ENCODE measurements around the gene CHD5. TPM values are rescaled to one million over a fixed set of nuclear protein-coding genes. Genes with fewer than 3 reads are reported as not detected.

Gene CHD5
- total RNA-seq, 2 donors from 2014 or later: under 0.01 to 2.1 TPM

DNA sequence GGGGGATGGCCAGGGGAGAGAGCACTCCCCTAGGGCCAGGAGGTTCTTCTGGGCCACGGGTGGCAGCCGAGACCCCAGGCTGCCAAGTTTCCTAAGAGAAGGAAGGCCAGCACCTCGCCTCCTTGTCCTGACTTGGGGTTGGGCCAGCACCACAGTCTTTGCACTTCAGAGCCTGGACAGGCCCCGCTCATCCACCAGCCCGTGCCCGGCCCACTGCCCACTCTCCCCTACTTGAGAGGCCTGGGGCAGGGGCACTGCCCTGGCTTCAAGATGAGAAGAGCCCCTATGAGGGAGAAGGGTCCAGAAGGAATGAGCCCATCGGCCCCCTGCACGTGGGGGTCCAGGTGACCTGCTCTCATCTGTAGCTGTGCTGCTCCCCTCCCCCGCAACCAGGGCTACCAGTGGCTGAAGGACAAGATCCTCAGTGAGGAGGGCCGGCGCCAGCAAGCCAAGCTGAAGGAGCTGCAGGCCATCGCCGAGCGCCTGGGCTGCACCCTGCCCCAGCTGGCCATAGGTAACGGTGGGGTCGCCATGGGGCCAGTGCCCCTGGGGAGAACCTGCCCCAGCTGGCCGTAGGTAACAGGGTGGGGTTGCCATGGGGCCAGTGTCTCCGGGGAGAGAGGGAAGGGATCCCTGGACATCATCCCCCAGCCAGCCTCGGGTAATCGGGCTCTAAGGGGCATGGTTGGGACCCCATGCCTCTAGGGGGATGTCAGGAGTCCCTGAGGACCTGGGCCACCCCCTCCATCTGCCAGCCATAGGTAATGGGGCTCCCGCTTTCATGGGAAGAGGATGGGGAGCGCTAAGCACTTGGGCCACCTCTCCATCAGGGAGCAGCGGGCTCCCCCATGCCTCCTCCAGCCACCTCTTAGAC lies 83.6 kb downstream of the CHD5 start:
- no peak for TF ChIP-seq POLR2A (IDR thresholded peaks at IDR 0.05)
- TF ChIP-seq, protein P1, sequence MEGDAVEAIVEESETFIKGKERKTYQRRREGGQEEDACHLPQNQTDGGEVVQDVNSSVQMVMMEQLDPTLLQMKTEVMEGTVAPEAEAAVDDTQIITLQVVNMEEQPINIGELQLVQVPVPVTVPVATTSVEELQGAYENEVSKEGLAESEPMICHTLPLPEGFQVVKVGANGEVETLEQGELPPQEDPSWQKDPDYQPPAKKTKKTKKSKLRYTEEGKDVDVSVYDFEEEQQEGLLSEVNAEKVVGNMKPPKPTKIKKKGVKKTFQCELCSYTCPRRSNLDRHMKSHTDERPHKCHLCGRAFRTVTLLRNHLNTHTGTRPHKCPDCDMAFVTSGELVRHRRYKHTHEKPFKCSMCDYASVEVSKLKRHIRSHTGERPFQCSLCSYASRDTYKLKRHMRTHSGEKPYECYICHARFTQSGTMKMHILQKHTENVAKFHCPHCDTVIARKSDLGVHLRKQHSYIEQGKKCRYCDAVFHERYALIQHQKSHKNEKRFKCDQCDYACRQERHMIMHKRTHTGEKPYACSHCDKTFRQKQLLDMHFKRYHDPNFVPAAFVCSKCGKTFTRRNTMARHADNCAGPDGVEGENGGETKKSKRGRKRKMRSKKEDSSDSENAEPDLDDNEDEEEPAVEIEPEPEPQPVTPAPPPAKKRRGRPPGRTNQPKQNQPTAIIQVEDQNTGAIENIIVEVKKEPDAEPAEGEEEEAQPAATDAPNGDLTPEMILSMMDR (IDR thresholded peaks at IDR 0.05): no peak
- intact Hi-C loops (cut with DNase I): no loop called here
- peaks cover 0 to 3% of the 10 kb centered on the region in 2 donors for H3K27me3 ChIP-seq
- WGBS, 2 donors: 68 to 73% methylated on average over 16 to 23 of the region's 23 CpGs
- ATAC-seq: no peak
- no peaks in the 10 kb centered on the region for H3K9me3 ChIP-seq
- DNase-seq: no peak
- no peaks in the 10 kb centered on the region for H3K36me3 ChIP-seq (replicated peaks in 1 of 2; ENCODE audit: insufficient read depth in 1 of 2, low read depth in 2 of 2)
- H3K4me3 ChIP-seq: no peak overlapping the region
- no peak overlapping the region for H3K27ac ChIP-seq
- no peaks in the 10 kb centered on the region for H3K4me1 ChIP-seq

DNA sequence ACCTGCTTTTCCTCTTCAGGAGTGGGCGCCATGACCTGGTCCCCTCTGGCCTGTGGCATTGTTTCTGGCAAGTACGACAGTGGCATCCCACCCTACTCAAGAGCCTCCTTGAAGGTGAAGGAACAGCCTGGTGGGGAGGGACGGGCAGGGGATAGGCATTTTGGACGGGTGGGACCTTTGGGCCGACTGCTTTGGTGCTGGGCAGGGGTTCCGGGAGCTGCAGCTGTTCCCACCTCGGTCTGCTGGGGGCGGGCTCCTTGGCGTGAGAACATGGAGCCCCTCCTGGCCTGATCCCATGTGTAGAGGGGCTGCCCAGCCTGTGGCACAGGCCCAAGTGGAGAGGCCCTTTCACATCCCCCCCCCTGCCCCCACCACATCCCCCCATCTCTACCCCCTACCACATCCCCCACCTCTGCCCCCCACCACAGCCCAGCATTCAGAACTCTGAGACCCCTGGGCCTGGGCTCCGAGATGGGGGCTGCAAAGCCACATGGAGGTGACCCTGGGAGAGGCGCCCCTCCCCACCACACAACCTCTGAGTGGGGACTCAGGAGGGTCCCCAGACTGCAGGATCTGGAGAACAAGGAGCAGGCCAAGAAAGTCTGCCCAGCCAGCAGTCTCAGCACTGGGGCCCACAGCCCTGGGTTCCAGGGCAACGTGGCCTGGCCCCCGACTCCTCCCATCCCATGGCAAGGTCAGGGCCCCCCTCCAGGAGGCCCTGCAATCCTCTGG lies 84.4 kb downstream of the CHD5 start:
- intact Hi-C loops (cut with DNase I): no loop called here
- DNase-seq (peak in 1 of 4 donors; percentile 6), ATAC-seq (no peak)
- TF ChIP-seq, protein P1 (IDR thresholded peaks at IDR 0.05): no peak
- no peak for TF ChIP-seq POLR2A (IDR thresholded peaks at IDR 0.05)
- 50 to 53% methylated on average over 7 to 9 of the region's 13 CpGs for WGBS, 2 donors
- no peak overlapping the region for H3K27ac ChIP-seq
- no peaks in the 10 kb centered on the region for H3K9me3 ChIP-seq
- no peaks in the 10 kb centered on the region for H3K27me3 ChIP-seq
- no peak overlapping the region for H3K4me3 ChIP-seq
- no peaks in the 10 kb centered on the region for H3K36me3 ChIP-seq (replicated peaks in 1 of 2; ENCODE audit: insufficient read depth in 1 of 2, low read depth in 2 of 2)
- H3K4me1 ChIP-seq: no peaks in the 10 kb centered on the region

- H3K9me3 ChIP-seq: no peaks in the 10 kb centered on the region
- no peaks in the 10 kb centered on the region for H3K4me1 ChIP-seq
- 56 to 69% methylated on average over 7 to 19 of the region's 21 CpGs for WGBS, 2 donors
- no peaks in the 10 kb centered on the region for H3K36me3 ChIP-seq (replicated peaks in 1 of 2; ENCODE audit: insufficient read depth in 1 of 2, low read depth in 2 of 2)
- ATAC-seq (no peak), DNase-seq (no peak)
- no peaks in the 10 kb centered on the region for H3K27me3 ChIP-seq
- H3K4me3 ChIP-seq: no peak overlapping the region
- intact Hi-C loops (cut with DNase I): no loop called here
- no peak for TF ChIP-seq POLR2A (IDR thresholded peaks at IDR 0.05)
- TF ChIP-seq, protein P1 (IDR thresholded peaks at IDR 0.05): no peak
- H3K27ac ChIP-seq: no peak overlapping the region
Measured at GRCh38 chr1:6094801-6095505, 85.2 kb downstream of the CHD5 start.

DNA sequence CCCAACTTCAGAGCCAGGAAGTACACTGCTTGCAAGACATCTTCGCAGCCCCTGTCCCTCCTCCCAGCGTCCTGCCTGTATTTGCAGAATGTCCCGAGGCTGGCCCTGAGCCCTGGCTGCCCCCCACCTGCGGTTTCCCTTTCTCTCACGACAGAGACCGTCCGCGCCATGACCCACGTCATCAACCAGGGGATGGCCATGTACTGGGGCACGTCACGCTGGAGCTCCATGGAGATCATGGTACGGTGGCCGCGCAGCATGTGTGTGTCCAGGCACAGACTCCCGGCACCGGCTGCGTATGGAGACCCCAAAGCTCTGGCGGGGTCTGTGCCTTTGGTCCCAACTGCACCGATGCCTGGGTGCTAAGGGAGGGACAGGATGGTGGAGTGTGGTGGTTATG lies 85.9 kb downstream of the CHD5 start:
- no peaks in the 10 kb centered on the region for H3K36me3 ChIP-seq (replicated peaks in 1 of 2; ENCODE audit: insufficient read depth in 1 of 2, low read depth in 2 of 2)
- DNase-seq: peak in 1 of 4 donors; percentile 6
- H3K27me3 ChIP-seq: no peaks in the 10 kb centered on the region
- no peak for TF ChIP-seq POLR2A (IDR thresholded peaks at IDR 0.05)
- 82 to 89% methylated on average over 12 to 19 of the region's 19 CpGs for WGBS, 2 donors
- no peaks in the 10 kb centered on the region for H3K9me3 ChIP-seq
- intact Hi-C loops (cut with DNase I): no loop called here
- H3K27ac ChIP-seq: no peak overlapping the region
- H3K4me1 ChIP-seq: no peaks in the 10 kb centered on the region
- ATAC-seq: no peak
- H3K4me3 ChIP-seq: no peak overlapping the region

DNA sequence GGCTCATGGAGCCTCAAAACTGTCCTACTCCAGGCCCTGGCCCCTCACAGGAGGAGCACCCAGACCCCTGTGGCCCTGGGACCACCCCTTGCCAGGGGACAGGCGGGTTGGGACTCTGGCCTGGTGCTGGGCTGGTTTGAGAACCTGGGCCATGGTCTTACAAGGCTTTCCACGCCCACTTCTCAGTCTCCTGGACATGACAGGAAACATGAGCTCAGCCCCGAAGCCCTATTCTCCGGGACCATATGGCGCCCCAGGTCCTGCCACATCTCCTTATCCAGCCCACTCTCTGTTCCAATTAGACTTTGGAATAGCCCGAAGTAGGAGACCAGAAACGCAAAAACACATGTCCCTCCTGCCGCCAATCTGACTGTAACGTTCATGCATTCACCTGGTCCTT lies 86.5 kb downstream of the CHD5 start:
- no peak for DNase-seq
- Histone ChIP-seq H3K27me3 (no peaks in the 10 kb centered on the region), H3K4me3 (no peak overlapping the region), H3K4me1 (no peaks in the 10 kb centered on the region), H3K27ac (no peak overlapping the region), H3K9me3 (no peaks in the 10 kb centered on the region), H3K36me3 (replicated peaks in 1 of 2; ENCODE audit: insufficient read depth in 1 of 2, low read depth in 2 of 2) (no peaks in the 10 kb centered on the region)
- no peak for ATAC-seq
- no peak for TF ChIP-seq POLR2A (IDR thresholded peaks at IDR 0.05)
- TF ChIP-seq, protein P1 (IDR thresholded peaks at IDR 0.05): no peak
- intact Hi-C loops (cut with DNase I): no loop called here
- WGBS, 2 donors: 74 to 76% methylated on average over 9 of the region's 9 CpGs
